ENCODE data around the gene RAB15. TPM values are rescaled to one million over a fixed set of nuclear protein-coding genes. Genes with fewer than 3 reads are reported as not detected.
"Not testable (repeated sequence)": the region's sequence is repeated elsewhere in the genome, so short reads cannot be mapped to it uniquely, and the experiment has no call there.

Gene RAB15
- total RNA-seq, 2 donors from 2014 or later = 6.5 to 7.0 TPM

- DNase-seq (ENCODE audit: low spot score in 2 of 2) (peak; percentile 95 to 96), ATAC-seq (peak; percentile 93 to 99)
- Mint-ChIP-seq H3K9me3 (no peaks in the 10 kb centered on the region), H3K36me3 (peaks cover 19 to 42% of the 10 kb centered on the region in 2 donors), H3K27ac (peak within 1 kb of the TSS; percentile 96 to 98)
Measured at GRCh38 chr14:64914237-64915028, 57.7 kb downstream of the RAB15 start, which contains the start of gene CHURC1. Gene CHURC1 (plus strand): TSS chr14:64914455. CDS start chr14:64914496, 41 bp downstream.

- H3K9me3 Mint-ChIP-seq = not testable (repeated sequence)
- H3K27ac Mint-ChIP-seq = peak overlapping the region; percentile 96 to 98
Measured at GRCh38 chr14:64913477-64913876, 58.7 kb downstream of the RAB15 start.

GRCh38 chr14:64912261-64912660 is 59.9 kb downstream of the RAB15 start:
- Mint-ChIP-seq H3K27ac (no peak overlapping the region), H3K36me3 (peaks cover 19 to 33% of the 10 kb centered on the region in 2 donors), H3K9me3 (no peaks in the 10 kb centered on the region)
- ATAC-seq (no peak), DNase-seq (ENCODE audit: low spot score in 2 of 2) (no peak)

More at GRCh38 chr14:64913477-64913876, 58.7 kb downstream of the RAB15 start:
- ATAC-seq; DNase-seq (ENCODE audit: low spot score in 2 of 2): not testable (repeated sequence)
- peaks cover 19 to 42% of the 10 kb centered on the region in 2 donors for H3K36me3 Mint-ChIP-seq

- Mint-ChIP-seq H3K9me3 (no peaks in the 10 kb centered on the region), H3K27ac (no peak overlapping the region), H3K36me3 (peaks cover 19 to 21% of the 10 kb centered on the region in 2 donors)
- DNase-seq (ENCODE audit: low spot score in 2 of 2) = no peak
- ATAC-seq = no peak
Measured at GRCh38 chr14:64910847-64911495, 61.2 kb downstream of the RAB15 start.

- no peaks in the 10 kb centered on the region for H3K36me3 Mint-ChIP-seq
- ATAC-seq = no peak
- H3K27ac Mint-ChIP-seq = no peak overlapping the region
- DNase-seq (ENCODE audit: low spot score in 2 of 2) = no peak
- H3K9me3 Mint-ChIP-seq = no peaks in the 10 kb centered on the region
Measured at GRCh38 chr14:64906022-64906421, 66.1 kb downstream of the RAB15 start.

GRCh38 chr14:64899958-64900357 is 72.2 kb downstream of the RAB15 start:
- no peak for DNase-seq (ENCODE audit: low spot score in 2 of 2)
- Mint-ChIP-seq H3K27ac (no peak overlapping the region), H3K36me3 (no peaks in the 10 kb centered on the region), H3K9me3 (no peaks in the 10 kb centered on the region)
- ATAC-seq = no peak

Other genes with a start within 250 kb of the RAB15 start
- gene SPTB, start 92.4 kb downstream of the RAB15 start, total RNA-seq = under 1 TPM; 0.41 to 0.66 TPM
- gene CHURC1, start 57.9 kb downstream of the RAB15 start, total RNA-seq = 10 to 100 TPM; 28.4 to 67.5 TPM
- gene GPX2, start 29.6 kb downstream of the RAB15 start, total RNA-seq = not detected
- 10 to 100 TPM; 17.2 to 30.9 TPM for gene FNTB, start 14.6 kb upstream of the RAB15 start, total RNA-seq
- gene MAX, start 130.2 kb upstream of the RAB15 start, total RNA-seq = 100 to 1,000 TPM in 1 of 2 donors, 10 to 100 TPM in 1; 84.2 to 107 TPM

All from activated naive CD4-positive, alpha-beta T cell treated with anti-CD3 and anti-CD28 coated beads, Interleukin-2, amount 50 U/mL, for 72 hours (primary cell).